Occipital lobe (tissue), 2 donors: ENCODE data around the gene CFAP65. TPM values are rescaled to one million over a fixed set of nuclear protein-coding genes. Genes with fewer than 3 reads are reported as not detected.

ENCODE experiments used
- DNase-seq: peaks from one replicate; lab custom pipeline; 2025; lab: John Stamatoyannopoulos, UW
- total RNA-seq: library from RNA; depleted of rRNA; stranded (reverse); fragments of >200 nt; gene quantifications from one replicate; pipeline ENCODE4 v1.2.3, GENCODE V29; 2014

CFAP65 gene
- total RNA-seq, 1 donor from 2014 or later = 0.16 TPM

DNA sequence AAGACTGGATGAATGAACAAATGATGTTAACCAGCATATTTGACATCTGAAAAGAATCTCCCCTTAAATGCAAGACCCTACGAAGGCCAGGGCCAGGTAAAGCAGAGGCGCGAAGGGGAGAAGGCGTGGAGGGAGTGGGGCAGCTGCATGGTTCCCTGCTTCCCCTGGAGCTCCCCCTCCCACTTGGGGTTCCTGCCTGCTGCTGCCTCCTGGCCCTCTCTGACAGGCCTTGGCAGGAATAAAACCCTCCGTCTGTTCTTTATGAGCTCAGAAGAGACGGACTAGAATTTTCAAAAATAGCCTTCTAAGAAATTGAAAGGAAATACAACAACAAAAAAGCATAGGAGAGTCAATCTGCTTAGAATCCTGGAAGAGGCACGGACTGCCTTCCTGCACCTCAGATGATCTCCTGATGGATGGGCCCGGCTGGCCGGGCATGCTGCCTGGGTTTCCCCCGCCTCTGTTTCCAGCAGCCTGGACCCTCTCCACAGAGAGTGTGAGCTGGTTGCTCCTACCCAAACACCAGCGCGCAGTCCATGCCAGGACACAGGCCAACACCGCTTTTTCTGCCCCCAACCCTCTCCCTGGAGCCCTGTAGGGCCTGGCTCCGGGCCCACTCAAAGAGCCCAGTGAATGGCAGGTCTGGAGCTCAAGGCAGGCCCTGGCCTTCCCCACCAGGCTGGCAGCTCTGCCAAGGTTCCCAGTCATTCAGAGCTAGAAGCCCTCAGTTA lies 23.9 kb downstream of the CFAP65 start:
- DNase-seq = peak; percentile 35

- DNase-seq = no peak
These were observed 24.6 kb downstream of the CFAP65 start for GRCh38 chr2:219016721-219017120.

GRCh38 chr2:219010873-219011272 lies 30.4 kb downstream of the CFAP65 start:
- DNase-seq = no peak

DNA sequence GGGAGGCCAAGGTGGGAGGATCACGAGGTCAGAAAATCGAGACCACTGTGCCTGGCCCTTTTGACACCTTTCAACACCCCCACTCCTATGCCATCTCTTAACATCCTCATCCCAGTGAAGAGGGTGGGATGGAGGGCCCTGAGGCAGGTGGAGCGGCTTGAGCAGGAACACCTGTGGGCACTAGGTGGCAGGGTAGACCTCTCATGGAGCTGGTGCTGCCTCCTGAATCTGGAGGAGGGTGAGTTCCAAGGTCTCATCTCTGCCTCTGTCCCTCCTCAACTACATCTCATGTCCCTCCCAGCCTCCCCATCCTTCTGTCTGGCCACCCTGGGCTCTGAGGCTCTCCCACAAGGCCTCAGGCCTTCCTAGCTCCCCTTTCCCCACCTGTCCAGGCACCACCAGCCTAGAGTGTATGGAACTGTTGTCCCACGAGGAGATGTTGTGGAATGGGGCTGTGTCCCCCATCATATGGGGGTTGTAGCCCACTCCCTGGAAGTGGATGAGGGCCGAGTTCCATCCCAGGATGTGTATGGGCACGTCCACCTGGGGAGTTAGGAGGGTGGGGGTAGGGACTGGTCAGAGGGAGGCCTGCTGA lies 31.1 kb downstream of the CFAP65 start:
- no peak for DNase-seq

GRCh38 chr2:219009294-219009693 lies 32.0 kb downstream of the CFAP65 start:
- no peak for DNase-seq

DNA sequence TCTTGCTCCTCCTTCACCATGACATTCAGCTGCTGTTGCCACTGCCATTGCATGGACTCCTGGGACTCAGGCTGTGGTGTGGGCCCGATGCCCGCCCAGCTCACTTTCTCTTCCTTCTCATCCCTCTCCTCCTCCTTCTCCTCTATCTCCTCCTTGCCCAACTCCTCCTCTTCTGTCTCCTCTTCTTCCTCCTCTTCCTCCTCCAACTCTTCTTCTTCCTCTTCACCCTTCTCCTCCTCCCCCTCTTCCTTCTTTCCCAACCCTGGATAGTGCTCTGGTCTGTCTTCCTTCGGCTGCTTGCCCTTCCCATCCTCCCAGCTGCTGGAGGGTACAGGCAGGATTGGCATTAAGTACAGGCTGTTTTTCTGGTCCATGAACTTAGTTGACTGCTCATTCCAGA lies 37.3 kb downstream of the CFAP65 start:
- DNase-seq = no peak

DNA sequence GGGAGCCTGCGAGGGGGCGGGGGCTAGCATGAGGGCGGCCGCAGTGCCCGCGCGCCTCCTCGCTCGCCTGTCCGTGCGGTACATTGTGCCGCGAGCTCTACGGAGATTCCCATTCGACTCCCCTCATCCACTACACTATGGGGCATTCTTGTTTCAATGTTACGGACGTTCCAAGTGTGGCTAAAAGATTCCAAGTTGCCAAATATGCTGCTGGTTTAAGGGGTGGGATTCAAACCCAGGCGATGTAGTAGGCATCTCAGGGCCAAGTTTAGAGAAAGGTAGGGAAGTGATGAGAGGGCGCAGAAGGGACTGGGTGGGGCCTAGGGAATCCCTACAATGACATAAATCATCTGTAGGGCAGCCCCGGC lies 38.1 kb downstream of the CFAP65 start:
- DNase-seq = no peak

GRCh38 chr2:219002395-219003266 lies 38.7 kb downstream of the CFAP65 start:
- DNase-seq = no peak

- no peak for DNase-seq
These were observed 39.5 kb downstream of the CFAP65 start for GRCh38 chr2:219001577-219002394.

DNA sequence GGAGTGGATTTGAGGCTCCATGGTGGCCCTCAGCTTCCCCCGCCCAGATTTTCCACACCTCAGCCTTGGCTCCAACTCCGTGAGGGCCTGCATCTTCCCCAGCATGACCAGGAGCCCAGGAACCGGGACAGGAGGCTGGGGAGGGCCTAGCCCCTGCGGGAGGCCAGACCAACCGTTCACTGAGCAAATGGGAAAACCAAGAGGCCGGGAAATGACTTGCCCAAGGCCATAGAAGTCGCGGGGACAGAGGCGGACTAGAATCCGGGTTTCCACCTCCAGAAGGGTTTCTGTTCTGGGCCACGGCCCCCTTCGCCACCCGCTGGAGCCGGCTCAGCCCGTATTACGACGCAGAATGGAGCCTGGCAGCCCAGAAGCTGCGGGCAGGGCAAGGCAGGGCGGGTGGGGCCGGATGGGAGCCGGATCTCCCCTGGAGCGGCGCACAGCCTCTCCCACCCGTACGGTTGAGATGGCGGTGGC lies 40.2 kb downstream of the CFAP65 start:
- DNase-seq = no peak

- DNase-seq = no peak
These were observed 40.8 kb downstream of the CFAP65 start for GRCh38 chr2:219000569-219000960.

DNA sequence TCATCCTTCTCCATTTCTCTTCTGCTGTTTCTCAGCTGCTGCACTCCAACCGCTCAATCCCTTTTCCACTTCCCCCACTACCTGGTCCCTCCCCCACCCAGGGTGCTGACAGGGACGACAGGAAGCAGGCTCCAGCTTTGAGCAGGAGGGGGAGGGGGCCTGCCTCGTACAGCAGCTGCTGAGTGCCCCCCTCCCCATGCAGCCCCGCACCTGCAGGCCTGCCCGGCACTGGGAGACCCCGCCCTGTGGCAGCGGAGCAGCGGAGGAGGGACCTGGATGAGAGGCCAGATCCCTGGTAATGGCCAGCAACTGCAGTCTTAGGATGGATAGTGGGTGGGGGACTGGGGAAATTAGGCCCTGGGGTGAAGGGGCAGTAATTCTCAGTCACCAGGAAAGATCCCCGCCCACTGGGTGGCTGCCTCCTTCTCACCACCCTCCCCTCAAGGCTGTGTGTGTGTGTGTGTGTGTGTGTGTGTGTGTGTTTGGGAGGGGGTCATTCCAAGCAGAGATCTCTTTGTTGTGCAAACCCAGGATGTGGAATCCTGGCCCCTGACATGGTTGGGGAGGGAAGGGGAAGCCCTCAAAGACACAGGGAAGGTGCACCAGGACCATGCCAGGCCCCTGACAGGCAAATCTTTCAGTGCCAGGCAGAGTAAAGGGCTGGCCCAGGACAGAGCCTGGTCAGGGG lies 41.3 kb downstream of the CFAP65 start:
- DNase-seq = no peak

DNA sequence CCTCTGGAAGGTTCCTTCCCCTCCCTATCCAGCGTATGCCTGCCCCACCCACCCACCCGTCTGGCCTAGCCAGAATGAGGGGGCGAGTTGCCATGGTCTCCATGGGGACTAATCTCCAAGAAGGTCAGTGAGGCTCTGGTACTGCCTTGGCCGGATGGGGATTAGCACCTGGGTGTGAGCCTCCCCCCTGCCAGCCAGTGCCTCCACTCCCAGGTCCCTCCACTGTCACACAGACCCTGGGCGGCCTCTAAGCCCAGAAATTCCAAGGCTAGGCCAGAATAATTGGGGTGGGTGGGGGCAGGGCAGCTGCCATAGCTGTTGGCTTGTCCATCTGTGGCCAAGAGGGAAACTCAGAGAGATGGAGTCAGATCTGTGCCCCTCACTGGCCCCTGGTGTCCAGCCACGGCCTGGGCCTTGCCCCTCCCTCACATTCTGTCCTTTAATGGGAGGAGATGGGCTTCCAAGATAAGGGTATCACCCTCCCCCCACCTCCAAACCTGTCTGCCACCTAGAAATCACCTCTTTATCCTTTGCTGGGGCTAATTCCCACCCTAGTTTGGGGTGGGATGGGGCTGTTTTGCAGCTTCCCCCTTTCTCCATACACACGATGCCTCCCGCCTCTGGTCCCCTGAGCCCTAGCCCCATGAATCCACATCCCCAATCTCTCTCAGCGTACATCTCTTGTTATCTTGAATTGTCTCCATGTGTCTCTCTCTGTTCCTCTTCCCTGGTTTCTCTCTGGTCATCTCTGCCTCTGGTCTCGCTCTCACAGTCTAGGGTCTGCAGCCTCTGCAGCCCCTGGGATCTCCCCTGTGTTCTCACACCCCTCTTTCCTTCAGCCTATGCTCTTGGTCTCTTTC lies 42.1 kb downstream of the CFAP65 start:
- no peak for DNase-seq

- DNase-seq = no peak
These were observed 42.8 kb downstream of the CFAP65 start for GRCh38 chr2:218998414-218999002.

DNA sequence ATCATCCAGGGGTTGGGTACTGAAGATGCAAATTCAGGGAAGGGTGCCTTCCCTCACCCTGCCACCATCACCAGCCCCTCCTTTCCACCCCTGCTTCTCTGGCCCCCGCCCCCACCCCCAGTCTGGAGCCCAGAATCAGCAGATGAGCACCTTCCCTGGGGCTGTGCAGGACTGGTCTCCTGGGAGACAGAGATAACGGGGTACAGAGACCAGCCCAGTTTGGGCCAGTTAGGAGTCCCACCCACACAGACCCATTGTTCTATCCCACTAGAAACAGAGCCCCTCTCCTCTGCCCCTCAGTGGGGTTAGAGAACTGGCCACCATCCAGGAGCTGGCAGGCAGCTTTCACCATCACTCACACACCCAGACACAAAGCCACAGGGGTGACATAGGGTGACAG lies 43.6 kb downstream of the CFAP65 start:
- DNase-seq = no peak

GRCh38 chr2:218996937-218997336 lies 44.4 kb downstream of the CFAP65 start:
- DNase-seq = no peak

DNA sequence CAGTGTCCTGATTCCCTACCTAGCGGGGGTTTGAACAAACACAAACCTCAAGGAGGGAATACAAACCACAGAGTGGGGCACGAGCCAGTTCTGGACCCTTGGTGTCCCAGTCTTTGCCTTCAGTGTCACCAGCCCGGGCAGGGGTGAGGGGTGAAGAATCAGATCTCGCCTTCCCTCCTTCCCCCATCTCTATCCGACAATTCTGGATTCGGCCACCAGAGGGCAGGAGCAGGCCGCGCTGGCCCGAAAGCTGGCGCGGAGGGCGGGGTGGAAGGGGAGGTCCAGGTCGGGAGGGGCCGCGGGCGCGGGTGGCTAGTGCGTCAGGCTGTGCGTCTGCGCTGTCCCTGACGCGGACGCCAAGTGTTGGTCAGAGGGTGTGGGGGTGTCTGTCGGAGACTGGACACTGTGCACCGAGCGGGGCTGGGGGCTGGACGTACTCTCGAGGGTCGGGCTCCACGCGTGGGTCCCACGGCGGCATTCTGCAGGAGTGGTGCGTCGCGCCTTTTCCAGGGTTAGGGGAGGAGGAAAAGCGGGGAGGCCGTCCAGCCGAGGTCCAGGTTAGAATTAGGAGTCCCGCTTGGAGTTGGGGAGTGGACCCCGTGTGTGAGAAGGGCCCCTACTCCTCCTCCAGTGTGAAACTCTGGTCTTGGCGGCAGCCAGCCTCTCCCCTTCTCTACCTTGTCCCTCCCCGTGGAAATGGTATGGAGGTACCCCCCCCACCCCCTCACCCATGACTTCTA lies 45.2 kb downstream of the CFAP65 start:
- peak; percentile 70 for DNase-seq

- DNase-seq = no peak
These were observed 45.8 kb downstream of the CFAP65 start for GRCh38 chr2:218995561-218995960.
